Neural progenitor cell (in vitro differentiated cells): Measurements from ENCODE around the gene JAG2. TPM values are rescaled to one million over a fixed set of nuclear protein-coding genes. Genes with fewer than 3 reads are reported as not detected.
A peak's percentile ranks its signal among the peaks of the same experiment; 100 is the strongest.

Experiments used
- DNase-seq: peaks from one replicate; pipeline ENCODE4 v3.0.0-alpha.2; 2016; ENCODE audit warnings: low spot score
- H2AFZ ChIP-seq: fragments of 200-600 bp; sonication (generic); replicated peaks from 2 replicates; pipeline ENCODE4 v1.6.1; 2016; ENCODE audit warnings: antibody characterized with exemption
- H3F3A ChIP-seq: fragments of 200-600 bp; sonication (generic); 2 replicates; pipeline ENCODE4 v1.6.1; 2016; ENCODE audit warnings: antibody characterized with exemption, low read depth
- H3K27ac ChIP-seq: fragments of 200-600 bp; sonication (generic); 2 replicates; pipeline ENCODE4 v1.5.1; 2016; ENCODE audit warnings: mild to moderate bottlenecking
- H3K27me3 ChIP-seq: fragments of 200-600 bp; sonication (generic); 2 replicates; pipeline ENCODE4 v1.6.1; 2016; ENCODE audit warnings: mild to moderate bottlenecking, moderate library complexity
- H3K36me3 ChIP-seq: fragments of 200-600 bp; sonication (generic); 2 replicates; pipeline ENCODE4 v1.5.1; 2016
- H3K4me1 ChIP-seq: fragments of 200-600 bp; sonication (generic); 2 replicates; pipeline ENCODE4 v1.6.1; 2016; ENCODE audit warnings: mixed run types
- H3K4me2 ChIP-seq: fragments of 200-600 bp; sonication (generic); 2 replicates; pipeline ENCODE4 v1.6.1; 2016
- H3K4me3 ChIP-seq: fragments of 200-600 bp; sonication (generic); 2 replicates; pipeline ENCODE4 v1.5.1; 2016
- H3K79me2 ChIP-seq: fragments of 200-600 bp; sonication (generic); 2 replicates; pipeline ENCODE4 v1.6.1; 2016; ENCODE audit warnings: low read depth
- H3K9ac ChIP-seq: fragments of 200-600 bp; sonication (generic); 2 replicates; pipeline ENCODE4 v1.6.1; 2016
- H3K9me3 ChIP-seq: fragments of 200-600 bp; sonication (generic); 2 replicates; pipeline ENCODE4 v1.5.1; 2016; ENCODE audit warnings: low read depth
- H4K20me1 ChIP-seq: fragments of 200-600 bp; sonication (generic); 2 replicates; pipeline ENCODE4 v1.6.1; 2016; ENCODE audit warnings: low read depth
- H3K27ac Mint-ChIP-seq: 3 replicates; pipeline ENCODE4 v1.8.0; 2021; ENCODE audit warnings: mixed read lengths
- H3K27me3 Mint-ChIP-seq: 2 replicates; pipeline ENCODE4 v1.8.0; 2022; ENCODE audit warnings: low read depth, mild to moderate bottlenecking, inconsistent platforms, moderate library complexity, mixed read lengths; ENCODE audit not compliant: insufficient read depth
- H3K36me3 Mint-ChIP-seq: 3 replicates; pipeline ENCODE4 v1.8.0; 2021; ENCODE audit warnings: mixed read lengths
- H3K4me1 Mint-ChIP-seq: 3 replicates; pipeline ENCODE4 v1.8.0; 2021; ENCODE audit warnings: mixed read lengths
- H3K4me3 Mint-ChIP-seq: 3 replicates; pipeline ENCODE4 v1.8.0; 2021; ENCODE audit warnings: mild to moderate bottlenecking, moderate library complexity, mixed read lengths
- H3K9me3 Mint-ChIP-seq: 3 replicates; pipeline ENCODE4 v1.8.0; 2020; ENCODE audit warnings: mixed read lengths
- CTCF ChIP-seq: fragments of 200-600 bp; sonication (generic); IDR thresholded peaks from 2 replicates; pipeline ENCODE4 v1.5.1; 2017; ENCODE audit warnings: antibody characterized with exemption, mild to moderate bottlenecking
- EZH2 ChIP-seq: fragments of 200-600 bp; sonication (generic); IDR thresholded peaks from 2 replicates; pipeline ENCODE4 v1.6.1; 2017; ENCODE audit warnings: antibody characterized with exemption, mild to moderate bottlenecking, moderate library complexity
- EZH2phosphoT487 ChIP-seq: fragments of 200-600 bp; sonication (generic); IDR thresholded peaks from 2 replicates; pipeline ENCODE4 v1.6.1; 2017; ENCODE audit warnings: antibody characterized with exemption
- total RNA-seq: library from RNA; depleted of rRNA; stranded (reverse); fragments of >200 nt; gene quantifications from 2 replicates; pipeline ENCODE4 v1.2.3, GENCODE V29; 2015; ENCODE audit warnings: low replicate concordance

Gene JAG2
- total RNA-seq, 1 donor from 2014 or later = 2.1 TPM

GRCh38 chr14:105161964-105162668, 6.5 kb downstream of the JAG2 start:
- Histone ChIP-seq H3K4me2 (no peak overlapping the region), H3K9ac (no peak overlapping the region), H4K20me1 (peaks cover 11% of the 10 kb centered on the region), H3K79me2 (no peaks in the 10 kb centered on the region), H3K36me3 (no peaks in the 10 kb centered on the region), H3F3A (peaks cover 7% of the 10 kb centered on the region), H3K4me3 (no peak overlapping the region), H3K9me3 (no peaks in the 10 kb centered on the region), H3K27me3 (peaks cover 14% of the 10 kb centered on the region), H3K4me1 (peaks cover 6% of the 10 kb centered on the region), H2AFZ (no peak overlapping the region), H3K27ac (no peak overlapping the region)
- TF ChIP-seq CTCF (no peak), EZH2 (no peak), EZH2phosphoT487 (no peak)
- H3K4me1 Mint-ChIP-seq = no peaks in the 10 kb centered on the region
- H3K4me3 Mint-ChIP-seq = no peak overlapping the region
- peaks cover 5% of the 10 kb centered on the region for H3K27me3 Mint-ChIP-seq
- DNase-seq = no peak
- peak overlapping the region; percentile 50 for H3K27ac Mint-ChIP-seq
- no peaks in the 10 kb centered on the region for H3K9me3 Mint-ChIP-seq
- H3K36me3 Mint-ChIP-seq = no peaks in the 10 kb centered on the region

GRCh38 chr14:105161309-105161708, 7.3 kb downstream of the JAG2 start:
- Histone ChIP-seq H3K27ac (no peak overlapping the region), H3K4me2 (no peak overlapping the region), H3K4me1 (peaks cover 7% of the 10 kb centered on the region), H3K36me3 (no peaks in the 10 kb centered on the region), H3F3A (no peaks in the 10 kb centered on the region), H3K9ac (no peak overlapping the region), H3K27me3 (peaks cover 6% of the 10 kb centered on the region), H3K79me2 (no peaks in the 10 kb centered on the region), H3K9me3 (no peaks in the 10 kb centered on the region), H3K4me3 (no peak overlapping the region), H2AFZ (no peak overlapping the region), H4K20me1 (peaks cover 3% of the 10 kb centered on the region)
- no peak for TF ChIP-seq CTCF
- TF ChIP-seq EZH2phosphoT487 = no peak
- no peaks in the 10 kb centered on the region for H3K9me3 Mint-ChIP-seq
- no peaks in the 10 kb centered on the region for H3K4me1 Mint-ChIP-seq
- no peak overlapping the region for H3K27ac Mint-ChIP-seq
- H3K4me3 Mint-ChIP-seq = no peak overlapping the region
- DNase-seq = no peak
- no peaks in the 10 kb centered on the region for H3K36me3 Mint-ChIP-seq
- H3K27me3 Mint-ChIP-seq = peaks cover 3% of the 10 kb centered on the region

GRCh38 chr14:105160776-105161175, 7.8 kb downstream of the JAG2 start:
- H4K20me1 ChIP-seq = no peaks in the 10 kb centered on the region
- Mint-ChIP-seq H3K36me3 (no peaks in the 10 kb centered on the region), H3K27ac (no peak overlapping the region), H3K9me3 (no peaks in the 10 kb centered on the region), H3K4me1 (no peaks in the 10 kb centered on the region), H3K27me3 (peaks cover 3% of the 10 kb centered on the region), H3K4me3 (no peak overlapping the region)
- H3F3A ChIP-seq = no peaks in the 10 kb centered on the region
- no peak overlapping the region for H2AFZ ChIP-seq
- H3K9ac ChIP-seq = no peak overlapping the region
- peaks cover under 1% of the 10 kb centered on the region for H3K27me3 ChIP-seq
- no peaks in the 10 kb centered on the region for H3K36me3 ChIP-seq
- H3K79me2 ChIP-seq = no peaks in the 10 kb centered on the region
- no peak overlapping the region for H3K4me3 ChIP-seq
- no peak for TF ChIP-seq CTCF
- TF ChIP-seq EZH2 = no peak
- H3K4me2 ChIP-seq = no peak overlapping the region
- no peaks in the 10 kb centered on the region for H3K9me3 ChIP-seq
- no peak for DNase-seq
- H3K27ac ChIP-seq = no peak overlapping the region
- H3K4me1 ChIP-seq = peaks cover 12% of the 10 kb centered on the region
